HG03575 (cell line): Measurements from ENCODE around the gene MYRFL.
A peak's percentile ranks its signal among the peaks of the same experiment; 100 is the strongest.

Experiments
- ATAC-seq: cut with Tn5 transposase; IDR thresholded peaks from one replicate; pipeline ENCODE4 v1.9.1; 2021; ENCODE audit not compliant: unreplicated experiment, insufficient number of reproducible peaks, low FRiP score; ENCODE audit errors: extremely low read depth

MYRFL gene

DNA sequence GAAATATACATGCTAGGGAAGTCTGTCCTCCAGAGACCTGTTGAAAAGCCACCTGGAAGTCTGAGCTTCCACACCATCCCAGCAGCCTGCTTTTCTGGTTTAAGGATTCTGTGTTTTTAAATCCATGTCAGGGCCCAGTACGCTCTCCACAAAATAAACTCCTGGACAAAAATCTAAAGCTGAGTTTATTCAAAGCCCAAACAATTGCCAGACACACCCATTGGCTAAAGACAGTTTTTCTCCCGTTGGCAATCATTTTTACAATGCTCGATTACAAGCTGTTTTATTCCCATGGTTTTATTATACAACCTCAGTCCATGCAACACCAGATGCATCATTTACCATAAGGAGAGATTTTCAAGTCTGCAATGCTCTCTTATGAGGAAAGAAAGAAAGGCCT, 94.5 kb downstream of the MYRFL start:
- ATAC-seq = no peak

DNA sequence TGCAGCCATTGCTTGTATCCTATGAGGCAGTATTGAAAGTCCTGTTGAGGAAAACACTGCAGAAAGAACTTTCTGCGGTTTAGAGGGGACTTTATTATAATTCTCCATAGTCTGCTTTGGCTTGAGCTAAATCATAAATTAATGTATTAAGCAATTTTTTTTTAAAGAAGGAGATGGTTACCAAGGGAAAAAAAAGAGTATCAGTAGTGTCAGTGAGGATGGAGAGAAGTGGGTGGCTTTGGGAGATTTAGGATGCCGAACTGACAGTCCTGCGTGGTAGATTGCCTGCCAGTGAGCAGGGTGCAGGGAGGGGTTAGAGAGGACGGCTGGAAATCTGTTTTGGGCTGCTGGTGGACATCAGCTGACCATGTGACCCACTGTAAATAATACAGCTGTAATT, 96.8 kb downstream of the MYRFL start:
- ATAC-seq = no peak

DNA sequence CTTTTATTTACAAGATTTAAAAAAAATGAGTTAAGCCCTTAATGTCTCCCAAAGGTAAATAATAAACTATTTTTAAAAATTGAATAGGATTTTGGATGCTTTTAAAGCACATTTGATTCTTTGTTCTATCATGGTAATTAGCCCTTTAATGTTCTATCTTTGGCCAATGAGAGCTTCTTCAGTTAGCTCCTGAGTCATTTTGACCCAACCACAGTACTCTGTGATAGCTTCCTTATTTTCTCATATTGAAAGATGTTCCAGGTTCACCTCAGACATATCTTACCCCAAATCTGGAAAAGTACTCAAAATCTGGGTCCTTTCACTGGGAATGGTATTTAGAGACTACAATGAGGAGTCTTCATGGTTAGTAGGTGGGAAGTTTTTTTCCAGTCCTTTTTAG, 98.0 kb downstream of the MYRFL start:
- ATAC-seq = no peak

DNA sequence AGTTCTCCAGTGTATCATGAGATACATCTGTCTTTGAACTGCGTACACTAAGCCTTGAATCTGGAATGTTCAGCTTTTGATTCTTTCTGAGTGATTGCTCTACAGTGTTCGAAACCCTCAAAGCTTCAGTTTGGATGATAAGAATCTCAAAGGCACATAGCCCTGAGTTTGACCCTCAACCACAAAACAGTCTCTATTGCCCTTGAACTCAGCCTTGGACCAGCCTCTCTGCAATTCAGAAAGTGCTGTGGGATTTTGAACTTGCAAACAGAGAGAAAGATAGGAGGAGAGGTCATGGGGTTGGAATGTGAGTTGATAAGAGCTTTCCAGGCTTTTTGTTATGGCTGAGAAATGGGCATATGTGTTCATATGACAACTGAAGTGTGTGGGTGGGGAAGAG, 100.3 kb downstream of the MYRFL start:
- ATAC-seq = no peak

DNA sequence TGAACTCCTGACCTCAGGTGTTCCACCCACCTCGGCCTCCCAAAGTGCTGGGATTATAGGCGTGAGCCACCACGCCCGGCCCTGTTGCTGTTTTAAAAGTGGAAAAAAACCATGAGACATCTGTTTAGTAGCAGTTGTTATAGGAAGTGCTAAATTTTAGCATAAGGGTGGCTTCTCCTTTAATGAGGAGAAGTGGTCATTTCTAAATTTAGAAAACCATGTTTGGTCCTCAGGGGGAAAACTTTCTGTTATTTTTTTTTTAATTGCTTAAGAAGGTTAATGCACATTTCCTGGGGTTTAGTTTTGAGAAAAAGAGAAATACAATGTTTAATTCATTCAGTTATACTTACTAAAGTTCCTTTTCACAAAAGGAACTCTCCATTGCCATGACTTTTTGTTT, 102.1 kb downstream of the MYRFL start:
- ATAC-seq = no peak

DNA sequence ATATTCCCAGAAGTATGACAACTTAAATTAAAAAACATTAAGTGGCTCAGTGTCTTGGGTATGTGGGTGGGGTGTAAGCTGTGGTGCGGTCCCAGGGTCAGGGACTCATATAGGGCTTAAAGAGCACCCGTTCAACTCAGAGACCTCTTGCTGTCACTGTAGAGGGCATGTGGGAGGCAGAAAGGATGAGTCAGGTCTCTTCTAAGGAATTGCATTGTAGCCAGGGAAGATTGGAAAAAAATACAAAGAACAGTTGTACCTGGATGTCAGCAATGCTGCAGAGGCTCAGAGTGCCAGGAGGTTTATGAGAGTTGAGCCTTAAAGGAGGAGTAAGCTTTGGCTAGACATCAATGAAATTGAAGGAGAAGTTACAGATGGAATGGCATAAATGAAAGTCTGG, 104.1 kb downstream of the MYRFL start:
- no peak for ATAC-seq

DNA sequence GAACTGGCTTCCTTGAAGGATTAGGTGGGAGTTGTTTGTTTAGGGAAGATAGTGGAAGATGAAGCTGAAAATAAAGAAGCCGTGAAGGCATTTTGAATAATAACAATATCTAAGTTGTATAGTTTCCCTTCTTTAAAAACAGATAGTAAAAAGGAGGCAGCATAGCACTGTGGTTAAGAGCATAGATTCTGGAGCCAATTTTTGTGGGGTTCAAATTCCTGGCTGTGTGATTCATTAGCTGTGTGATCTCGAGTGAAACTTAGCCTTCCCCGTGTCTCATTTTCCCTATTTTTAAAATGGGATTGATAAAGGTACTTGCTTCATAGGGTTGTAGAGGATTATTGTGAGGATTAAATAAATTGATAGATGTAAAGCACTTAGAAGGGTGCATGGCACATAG, 104.5 kb downstream of the MYRFL start:
- no peak for ATAC-seq

DNA sequence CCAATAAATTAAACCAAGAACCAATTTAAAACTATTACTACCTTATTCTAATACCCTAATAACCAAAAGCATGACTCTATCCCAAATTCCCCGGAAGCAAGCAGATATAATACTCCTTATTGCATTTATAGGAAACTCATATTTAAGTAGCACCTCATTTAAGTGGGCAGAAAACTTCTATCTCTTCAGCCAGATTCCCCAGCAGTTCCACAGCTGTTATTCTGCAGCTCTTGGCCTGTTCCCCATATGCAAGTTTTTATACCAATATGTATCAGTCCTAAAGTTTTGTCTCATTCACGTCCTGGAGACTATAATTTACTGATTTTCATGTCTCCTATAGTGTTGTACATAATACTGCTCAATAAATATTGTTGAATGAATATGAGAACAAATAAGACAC, 106.5 kb downstream of the MYRFL start:
- ATAC-seq = no peak

DNA sequence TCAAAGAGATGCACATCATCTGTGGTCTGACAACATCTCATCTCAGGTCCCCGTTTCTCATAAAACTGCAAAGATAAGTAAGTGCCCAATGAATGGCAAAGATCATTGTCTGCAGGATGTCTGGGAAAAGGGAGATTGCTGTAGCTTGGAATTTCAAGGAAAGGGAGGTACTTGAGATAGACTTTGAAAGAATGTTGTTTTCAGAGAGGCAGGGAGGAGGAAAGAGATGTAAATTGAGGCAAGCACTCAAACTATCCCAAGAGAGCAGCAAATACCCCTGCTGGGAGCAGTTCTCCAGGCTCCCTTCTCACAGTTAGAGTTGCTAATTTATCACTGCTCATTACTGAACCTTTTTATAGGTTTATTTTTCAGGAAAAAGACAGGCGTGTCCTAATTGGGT, 107.1 kb downstream of the MYRFL start:
- no peak for ATAC-seq

DNA sequence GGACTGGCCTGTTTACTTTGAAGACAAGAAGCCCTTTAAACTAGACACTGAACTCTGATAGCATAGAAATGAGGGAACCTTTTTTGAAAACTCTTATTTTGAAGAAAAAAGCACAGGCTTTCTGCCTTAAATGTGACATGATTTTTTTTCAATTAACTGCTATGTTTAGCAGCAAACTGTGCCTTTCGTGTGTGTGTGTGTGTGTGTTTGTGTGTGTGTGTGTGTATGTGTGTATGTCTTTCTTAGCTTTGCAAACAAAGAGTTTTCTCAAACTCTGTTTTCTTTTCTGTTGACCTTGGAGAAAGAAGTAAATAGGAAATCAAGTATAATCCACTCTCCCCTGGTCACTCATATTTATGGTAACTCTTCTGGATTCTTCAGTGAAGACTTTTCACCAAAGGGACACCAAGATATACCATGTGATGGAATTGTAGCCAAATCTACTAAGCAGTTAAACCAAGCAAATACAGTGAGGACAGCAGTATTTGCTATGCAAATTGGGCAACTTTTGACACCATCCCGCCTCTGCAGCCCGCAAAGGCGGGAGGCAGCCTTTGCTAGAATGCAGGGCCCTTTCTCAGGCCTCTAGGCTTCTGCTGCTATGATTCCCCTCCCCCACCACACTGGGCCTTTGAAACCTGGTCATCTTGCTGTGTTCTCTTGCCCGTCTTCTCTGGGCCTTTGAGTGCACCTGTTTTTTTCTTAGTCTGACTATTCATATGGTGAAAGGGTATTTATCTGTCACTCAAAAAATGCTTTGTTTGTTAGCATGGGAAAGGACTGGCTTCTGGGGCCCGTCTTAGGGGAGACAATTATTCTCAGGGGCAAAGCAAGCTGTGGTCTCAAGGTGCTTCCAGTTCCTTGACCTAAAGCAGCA, 107.9 kb downstream of the MYRFL start:
- peak; percentile 40 for ATAC-seq

DNA sequence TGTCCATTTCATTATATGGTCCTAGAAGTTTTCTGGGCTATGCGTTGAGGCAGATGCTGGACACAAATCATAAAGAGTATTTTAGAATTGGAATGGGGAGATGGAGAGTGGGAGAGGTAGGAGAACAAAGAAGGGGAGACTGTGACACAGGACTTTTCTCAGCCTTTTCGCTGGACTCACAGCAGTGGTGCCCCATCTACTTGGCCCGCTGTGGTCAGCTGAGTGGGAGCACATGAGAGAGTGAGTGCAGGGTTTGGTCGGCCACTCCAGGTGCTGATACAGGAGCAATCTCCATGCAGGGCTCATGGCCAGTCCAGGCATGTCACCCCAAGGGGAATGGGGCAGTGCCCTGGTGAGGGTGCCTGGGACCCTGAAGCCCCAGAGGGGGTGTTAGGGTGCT, 109.0 kb downstream of the MYRFL start:
- no peak for ATAC-seq

DNA sequence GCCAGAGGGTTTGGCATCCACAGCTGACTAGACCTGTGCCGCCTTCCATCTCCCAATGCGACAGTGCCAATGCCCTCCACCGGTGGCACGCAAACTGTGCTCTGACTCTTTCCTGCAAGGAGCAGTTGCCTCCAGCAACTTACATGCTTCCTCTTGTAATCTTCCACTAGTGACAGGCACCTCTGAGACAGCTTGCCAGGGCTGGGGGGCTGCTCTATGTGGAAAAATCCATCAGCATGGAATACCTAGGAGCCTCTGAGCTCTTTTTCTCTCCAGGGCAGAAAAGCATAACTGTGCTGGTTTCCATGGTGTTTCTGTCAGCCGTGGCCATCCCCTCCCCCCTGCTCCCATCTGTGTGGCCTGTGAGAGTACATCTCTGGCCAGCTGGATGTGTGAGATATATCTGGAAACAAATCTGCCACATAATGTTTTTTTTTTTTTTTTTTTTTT, 110.6 kb downstream of the MYRFL start:
- ATAC-seq = no peak

DNA sequence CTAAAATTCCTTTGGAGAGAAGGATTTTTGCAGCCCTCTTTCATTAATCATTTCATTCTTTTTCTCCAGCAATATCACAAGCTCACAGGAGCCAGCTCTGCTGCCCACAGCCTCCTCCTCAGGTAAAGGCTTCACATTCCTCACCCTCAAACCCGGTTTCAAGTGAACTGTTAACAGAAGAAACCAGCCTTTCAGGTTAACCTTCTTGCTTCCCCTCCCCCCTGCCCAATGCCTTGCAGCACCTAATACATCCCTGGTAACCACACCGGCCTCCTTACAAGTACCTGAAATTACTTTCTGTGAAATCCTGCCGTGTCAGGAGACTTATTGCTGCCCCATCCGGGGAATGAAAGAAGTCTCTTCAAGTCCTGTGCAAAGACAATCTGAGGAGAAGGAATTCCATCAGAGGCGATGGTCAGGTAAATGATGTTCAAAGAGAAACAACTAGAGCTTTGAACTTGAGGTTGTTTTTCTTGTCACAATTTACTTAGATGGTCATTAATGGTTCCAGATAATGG, 111.2 kb downstream of the MYRFL start:
- ATAC-seq = no peak

DNA sequence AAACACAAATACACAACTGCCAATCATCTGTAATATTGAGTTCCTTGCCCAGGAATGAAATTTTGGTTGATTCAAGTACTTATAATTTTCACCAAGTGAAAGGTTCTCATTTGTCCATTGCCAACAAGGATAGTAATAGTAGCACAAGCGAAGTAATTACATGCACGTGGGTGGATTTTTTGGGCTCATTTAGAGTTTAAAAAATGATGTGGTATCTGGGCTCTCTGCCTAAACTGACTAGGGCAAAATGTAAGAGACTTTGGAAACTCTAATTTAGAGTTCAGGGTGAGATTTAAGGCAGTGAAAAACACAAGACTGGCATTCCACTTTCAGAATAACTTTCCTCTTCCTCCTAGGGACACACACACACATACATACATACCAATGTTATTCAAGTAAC, 111.7 kb downstream of the MYRFL start:
- no peak for ATAC-seq

DNA sequence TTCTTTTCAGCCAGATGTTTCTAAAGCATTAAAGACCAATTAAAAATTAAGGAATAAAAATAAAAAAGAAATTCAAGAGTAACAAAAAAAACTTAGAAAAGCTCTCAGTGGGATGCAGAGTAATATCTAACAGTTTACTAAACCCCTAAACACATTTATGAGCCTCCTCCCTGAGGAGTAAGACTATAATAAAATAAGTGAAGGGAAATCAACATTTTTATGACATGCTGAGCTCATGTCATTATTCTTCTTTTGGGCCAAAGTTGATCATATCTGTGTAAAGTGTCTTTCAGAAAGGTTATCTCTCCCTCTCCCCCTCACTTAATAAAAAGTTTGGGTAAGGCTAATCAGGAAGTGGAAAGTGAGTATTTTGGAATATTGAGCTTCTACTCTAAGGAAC, 122.1 kb downstream of the MYRFL start:
- no peak for ATAC-seq

DNA sequence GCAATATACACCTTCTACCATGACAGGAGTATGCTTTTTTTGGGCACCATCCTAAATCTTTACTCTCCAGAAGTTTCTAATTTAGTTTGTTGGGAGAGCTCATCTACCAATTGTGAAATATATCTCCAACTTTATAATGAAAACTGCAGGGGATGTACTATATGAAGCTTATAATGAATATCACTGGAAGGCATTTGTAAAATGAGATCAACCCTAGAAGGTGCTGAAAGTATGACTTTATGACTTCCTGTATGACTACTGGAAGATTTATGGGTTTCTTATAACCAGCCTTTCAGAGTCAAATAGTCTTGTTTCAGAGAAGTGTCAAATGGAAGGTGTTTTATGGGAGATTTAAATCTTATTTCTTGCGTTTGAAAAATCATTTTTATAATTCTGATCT, 122.9 kb downstream of the MYRFL start:
- ATAC-seq = no peak

DNA sequence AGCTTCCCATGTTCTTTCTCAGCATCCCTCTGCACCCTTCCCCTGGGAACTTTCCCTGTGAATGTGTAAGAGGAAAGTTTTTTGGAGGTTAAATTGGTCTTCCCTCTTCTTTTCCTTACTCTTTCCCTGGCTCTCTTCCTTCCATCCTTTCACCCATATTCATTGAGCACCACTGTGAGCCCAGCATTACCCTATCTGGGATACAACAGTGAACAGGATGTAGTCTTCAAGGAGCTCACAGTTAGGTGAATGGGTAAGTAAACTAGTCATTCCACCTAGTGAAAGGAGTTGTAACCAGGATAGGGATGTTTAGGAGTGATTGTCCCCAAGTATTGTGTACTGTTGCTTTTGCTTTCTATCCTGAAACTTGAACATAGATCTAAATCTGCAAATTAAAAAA, 123.8 kb downstream of the MYRFL start:
- no peak for ATAC-seq

DNA sequence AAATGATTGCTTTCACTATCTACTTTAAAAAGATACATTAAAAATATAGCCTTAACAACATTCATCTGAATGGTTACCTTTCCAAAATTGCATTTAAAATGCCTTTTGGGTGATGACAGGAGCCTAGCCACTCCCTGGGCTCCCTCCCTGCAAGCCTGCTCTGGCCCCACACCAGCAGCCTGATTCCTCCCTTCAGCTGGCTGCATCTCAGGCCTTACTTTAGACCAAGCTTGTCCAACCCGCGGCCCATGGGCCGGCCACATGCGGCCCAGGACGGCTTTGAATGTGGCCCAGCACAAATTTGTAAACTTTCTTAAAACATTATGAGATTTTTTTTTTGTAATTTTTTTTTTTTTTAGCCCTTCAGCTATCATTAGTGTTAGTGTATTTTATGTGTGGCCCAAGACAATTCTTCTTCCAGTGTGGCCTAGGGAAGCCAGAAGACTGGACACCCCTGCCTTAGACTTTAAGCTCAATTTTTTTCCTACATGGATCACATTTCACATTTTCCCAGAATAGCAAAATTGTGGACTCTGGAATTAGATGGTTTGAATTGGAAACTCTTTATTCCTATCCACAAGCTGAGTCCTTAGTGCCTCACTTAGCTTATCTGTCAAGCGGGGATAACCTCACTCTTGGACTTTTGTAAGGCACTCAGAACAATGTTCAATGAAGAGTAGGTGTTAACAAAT, 124.4 kb downstream of the MYRFL start:
- no peak for ATAC-seq

DNA sequence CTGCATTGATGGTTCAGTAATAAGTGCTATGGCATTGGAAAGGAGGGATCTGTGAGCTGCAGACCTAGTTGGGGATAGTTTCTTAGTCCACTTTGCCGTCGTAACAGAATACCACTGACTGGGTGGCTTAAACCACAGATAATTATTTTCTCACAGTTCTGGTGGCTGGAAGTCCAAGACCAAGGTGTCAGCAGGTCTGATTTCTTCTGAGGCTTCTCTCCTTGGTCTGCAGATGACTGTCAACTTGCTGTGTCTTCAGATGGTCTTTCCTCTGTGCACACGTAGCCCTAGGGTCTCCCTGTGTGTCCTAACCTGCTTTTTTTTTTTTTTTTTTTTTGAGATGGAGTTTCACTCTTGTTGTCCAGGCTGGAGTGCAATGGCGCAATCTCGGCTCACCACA, 126.1 kb downstream of the MYRFL start:
- ATAC-seq = no peak

DNA sequence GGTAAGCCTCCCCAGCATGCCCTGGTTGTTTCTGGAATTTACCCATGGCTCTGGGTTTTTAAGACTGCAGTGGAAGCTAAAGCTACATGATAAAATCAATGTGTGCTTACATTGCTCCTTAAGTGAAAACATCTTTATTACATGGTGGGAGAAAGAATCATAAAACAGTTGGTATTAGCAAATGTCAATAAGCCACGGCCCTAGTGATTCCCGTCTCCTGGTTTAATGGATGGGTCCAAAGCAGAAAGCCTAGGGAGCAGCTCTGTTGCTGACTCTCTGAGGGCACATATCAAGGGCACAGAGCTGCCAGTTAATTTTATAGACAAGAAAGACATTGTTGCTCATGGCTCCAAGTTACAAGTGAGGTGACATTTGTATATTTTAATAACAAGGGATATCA, 127.9 kb downstream of the MYRFL start:
- no peak for ATAC-seq
